ENCODE measurements around the gene RWDD3.

Gene RWDD3

DNA sequence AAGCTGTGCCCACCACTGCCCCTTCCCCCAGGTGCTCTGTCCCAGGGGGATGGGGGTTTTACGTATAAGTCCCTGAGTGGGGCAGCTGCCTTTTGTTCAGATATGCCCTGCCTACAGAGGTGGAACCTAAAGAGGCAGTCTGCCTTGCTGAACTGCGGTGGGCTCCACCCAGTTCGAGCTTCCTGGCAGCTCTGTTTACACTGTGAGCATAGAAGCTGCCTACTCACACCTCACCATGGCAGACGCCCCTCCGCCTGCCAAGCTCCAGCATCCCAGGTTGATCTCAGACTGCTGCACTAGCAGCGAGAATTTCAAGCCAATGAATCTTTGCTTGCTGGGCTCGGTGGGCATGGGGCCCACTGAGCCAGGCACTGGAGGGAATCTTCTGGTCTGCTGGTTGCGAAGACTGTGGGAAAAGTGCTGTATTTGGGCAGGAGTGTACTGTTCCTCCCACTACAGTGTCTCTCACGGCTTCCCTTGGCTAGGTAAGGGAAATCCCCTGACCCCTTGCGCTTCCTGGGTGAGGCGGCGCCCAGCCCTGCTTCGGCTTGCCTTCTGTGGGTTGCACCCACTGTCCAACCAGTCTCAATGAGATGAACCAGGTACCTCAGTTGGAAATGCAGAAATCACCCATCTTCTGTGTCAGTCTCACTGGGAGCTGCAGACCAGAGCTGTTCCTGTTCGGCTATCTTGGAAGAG is 17.6 kb upstream of the RWDD3 start:
- no peaks in the 10 kb centered on the region for H3K9me3 Mint-ChIP-seq
- no peak overlapping the region for H3K27ac Mint-ChIP-seq
- DNase-seq (no peak), ATAC-seq (replicated peaks) (peak; percentile 43)
- no peaks in the 10 kb centered on the region for H3K36me3 Mint-ChIP-seq (ENCODE audit: insufficient read depth)
- H3K27me3 Mint-ChIP-seq: peaks cover 55 to 74% of the 10 kb centered on the region in 2 donors
- no peak overlapping the region for H3K4me3 Mint-ChIP-seq
- H3K4me1 Mint-ChIP-seq (ENCODE audit: low read depth in 2 of 2): peaks cover 0 to 3% of the 10 kb centered on the region in 2 donors

DNA sequence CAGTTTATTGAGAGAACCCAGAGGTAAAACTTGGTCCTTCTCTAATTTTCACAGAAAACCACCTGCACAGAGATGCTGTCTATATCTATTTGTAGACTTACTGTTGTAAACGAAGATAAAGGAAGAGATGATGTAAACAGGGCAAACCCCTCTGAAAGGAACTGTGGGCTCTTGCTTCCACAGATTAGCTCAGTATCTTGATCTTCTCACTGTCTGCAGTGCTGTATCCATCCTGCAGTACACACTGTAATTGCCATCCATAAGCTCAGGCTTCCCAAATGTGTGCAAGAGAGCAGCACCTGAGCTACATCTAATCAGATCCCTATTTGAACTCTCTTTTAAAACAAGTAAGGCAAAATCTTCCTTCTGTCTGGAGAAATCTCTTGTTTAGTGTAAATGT is 16.6 kb upstream of the RWDD3 start:
- Mint-ChIP-seq H3K9me3 (no peaks in the 10 kb centered on the region), H3K27me3 (peaks cover 54 to 72% of the 10 kb centered on the region in 2 donors), H3K36me3 (ENCODE audit: insufficient read depth) (no peaks in the 10 kb centered on the region), H3K4me3 (no peak overlapping the region), H3K27ac (no peak overlapping the region), H3K4me1 (ENCODE audit: low read depth in 2 of 2) (peaks cover 0 to 3% of the 10 kb centered on the region in 2 donors)
- DNase-seq: no peak
- ATAC-seq (replicated peaks): no peak

DNA sequence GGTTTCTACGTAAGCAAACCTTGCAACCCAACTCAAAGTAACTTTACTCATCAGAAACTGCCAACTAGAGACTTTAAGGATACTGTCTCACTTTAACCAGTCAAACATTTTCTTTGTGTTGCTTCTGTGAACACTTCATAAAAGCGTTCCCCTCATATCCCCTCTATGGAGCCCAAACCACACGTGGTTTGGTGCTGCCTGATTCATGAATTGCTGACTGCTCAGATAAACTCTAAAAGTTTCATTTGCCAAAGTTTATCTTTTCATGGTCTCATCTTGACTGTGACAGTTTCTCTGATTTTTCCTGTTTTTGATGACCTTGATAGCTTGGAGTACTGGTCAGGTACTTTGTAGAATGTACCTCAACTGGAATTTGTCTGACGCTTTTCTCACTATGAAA is 14.6 kb upstream of the RWDD3 start:
- Mint-ChIP-seq H3K27me3 (peaks cover 40 to 56% of the 10 kb centered on the region in 2 donors), H3K4me1 (ENCODE audit: low read depth in 2 of 2) (peaks cover 0 to 3% of the 10 kb centered on the region in 2 donors)

DNA sequence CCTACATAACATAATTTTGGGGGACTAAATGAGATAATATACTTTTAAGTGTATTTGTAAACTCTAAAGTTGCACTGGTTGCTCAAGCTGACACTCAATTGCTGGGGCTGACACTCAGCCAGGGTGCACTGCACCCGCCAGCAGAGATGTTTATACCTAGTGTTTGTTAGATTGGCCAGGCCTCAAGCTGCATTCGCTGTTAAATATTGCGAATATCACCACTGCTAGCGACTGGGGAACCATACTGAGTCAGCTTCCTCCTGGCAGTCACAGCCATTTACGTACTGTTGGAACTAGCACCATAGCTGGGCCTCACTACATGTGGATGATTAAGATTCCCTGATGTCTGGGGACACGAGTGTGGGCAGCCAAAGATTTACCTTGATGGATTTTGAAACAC is 12.7 kb upstream of the RWDD3 start:
- Mint-ChIP-seq H3K4me3 (no peak overlapping the region), H3K27ac (no peak overlapping the region), H3K4me1 (ENCODE audit: low read depth in 2 of 2) (peaks cover 0 to 3% of the 10 kb centered on the region in 2 donors), H3K27me3 (peaks cover 33 to 40% of the 10 kb centered on the region in 2 donors), H3K36me3 (ENCODE audit: insufficient read depth) (no peaks in the 10 kb centered on the region), H3K9me3 (no peaks in the 10 kb centered on the region)
- ATAC-seq (replicated peaks): no peak
- DNase-seq: no peak

More for the DNA sequence above, 14.6 kb upstream of the RWDD3 start:
- DNase-seq (no peak), ATAC-seq (replicated peaks) (no peak)
- Mint-ChIP-seq H3K36me3 (ENCODE audit: insufficient read depth) (no peaks in the 10 kb centered on the region), H3K27ac (no peak overlapping the region), H3K9me3 (no peaks in the 10 kb centered on the region), H3K4me3 (no peak overlapping the region)

DNA sequence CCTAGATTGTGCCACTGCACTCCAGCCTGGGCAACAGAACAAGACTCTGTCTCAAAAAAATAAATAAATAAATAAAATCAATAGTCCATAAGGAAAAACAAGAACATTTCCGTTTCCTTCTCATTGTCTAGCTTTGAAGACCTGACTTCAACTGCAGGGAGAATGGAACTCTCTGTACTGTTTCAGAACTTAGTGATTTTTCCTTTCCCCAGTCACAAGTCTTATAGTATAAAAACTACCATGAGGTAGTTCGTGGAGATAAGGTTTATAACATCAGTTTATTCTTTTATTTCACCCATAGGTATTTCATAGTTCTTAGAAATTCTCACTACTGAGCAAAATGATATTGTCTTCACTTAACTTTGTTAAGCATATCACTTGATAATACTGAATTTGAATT is 11.4 kb upstream of the RWDD3 start:
- H3K27ac Mint-ChIP-seq: no peak overlapping the region
- peaks cover 0 to under 1% of the 10 kb centered on the region in 2 donors for H3K4me1 Mint-ChIP-seq (ENCODE audit: low read depth in 2 of 2)
- peaks cover 27 to 33% of the 10 kb centered on the region in 2 donors for H3K27me3 Mint-ChIP-seq
- ATAC-seq (replicated peaks) (no peak), DNase-seq (no peak)
- H3K9me3 Mint-ChIP-seq: no peaks in the 10 kb centered on the region
- no peak overlapping the region for H3K4me3 Mint-ChIP-seq
- no peaks in the 10 kb centered on the region for H3K36me3 Mint-ChIP-seq (ENCODE audit: insufficient read depth)

DNA sequence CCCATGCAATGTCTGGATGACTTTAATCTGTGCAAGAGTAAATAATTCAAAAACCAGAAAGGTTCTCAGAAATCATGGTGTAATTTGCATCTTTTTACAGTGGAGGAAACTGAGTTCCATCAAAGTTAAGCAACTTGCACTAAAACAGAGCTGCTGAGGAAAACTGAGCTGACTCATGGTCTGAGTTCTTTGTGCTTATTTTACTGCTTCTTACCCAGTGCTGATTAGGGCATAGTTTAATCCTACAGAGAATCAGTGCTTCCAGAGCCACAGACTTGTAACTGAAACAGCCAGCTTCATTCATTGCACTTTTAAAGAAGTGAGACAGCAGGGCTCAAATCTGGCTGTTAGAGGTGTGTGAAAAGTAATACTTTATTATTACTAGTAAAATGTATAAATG is 10.9 kb upstream of the RWDD3 start:
- no peak for ATAC-seq (replicated peaks)
- H3K9me3 Mint-ChIP-seq: no peaks in the 10 kb centered on the region
- H3K4me1 Mint-ChIP-seq (ENCODE audit: low read depth in 2 of 2): no peaks in the 10 kb centered on the region
- peaks cover 25 to 32% of the 10 kb centered on the region in 2 donors for H3K27me3 Mint-ChIP-seq
- H3K27ac Mint-ChIP-seq: no peak overlapping the region
- no peak for DNase-seq
- H3K4me3 Mint-ChIP-seq: no peak overlapping the region
- no peaks in the 10 kb centered on the region for H3K36me3 Mint-ChIP-seq (ENCODE audit: insufficient read depth)

DNA sequence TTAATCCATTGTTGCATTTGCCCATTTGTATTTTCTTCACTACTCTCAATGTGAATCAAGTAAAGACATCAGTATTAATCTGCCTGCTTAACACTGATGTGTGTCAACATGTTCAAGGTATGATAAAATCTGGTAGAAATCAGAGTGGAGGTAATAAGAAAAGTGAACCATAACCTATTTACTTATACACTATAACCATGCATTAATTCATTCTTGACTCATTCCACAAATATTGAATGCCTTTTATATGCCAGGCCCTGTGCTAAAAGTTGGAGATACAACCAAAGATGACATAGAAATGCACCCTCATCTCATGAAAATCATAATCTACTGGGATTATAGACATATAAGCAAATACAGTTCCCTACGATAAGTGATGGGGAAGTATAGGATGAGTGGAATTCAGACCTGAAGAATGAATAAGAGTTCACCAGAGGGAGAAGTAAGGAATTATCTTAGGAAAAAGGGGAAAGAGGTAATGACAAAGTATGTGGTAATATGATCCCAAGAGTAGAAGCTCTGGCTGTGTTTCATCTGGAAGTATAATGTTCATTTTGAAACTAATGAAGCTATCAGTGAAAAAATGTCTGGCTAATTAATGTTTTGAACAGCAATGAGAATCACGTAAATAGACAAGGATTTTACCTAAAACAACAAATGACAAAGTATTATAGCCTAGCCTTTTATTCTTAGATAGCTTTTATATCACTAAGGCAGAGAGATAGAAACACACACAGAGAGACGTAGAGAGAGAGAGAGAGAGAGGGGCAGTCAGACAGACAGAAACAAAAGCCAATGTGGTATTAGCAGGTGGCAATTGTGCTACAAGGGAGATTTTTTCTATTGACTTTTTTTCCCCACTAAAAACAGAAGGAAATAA is 7.0 kb upstream of the RWDD3 start:
- no peaks in the 10 kb centered on the region for H3K9me3 Mint-ChIP-seq
- H3K4me3 Mint-ChIP-seq: no peak overlapping the region
- peaks cover 24 to 25% of the 10 kb centered on the region in 2 donors for H3K27me3 Mint-ChIP-seq
- ATAC-seq (replicated peaks) (no peak), DNase-seq (no peak)
- H3K4me1 Mint-ChIP-seq (ENCODE audit: low read depth in 2 of 2): no peaks in the 10 kb centered on the region
- no peaks in the 10 kb centered on the region for H3K36me3 Mint-ChIP-seq (ENCODE audit: insufficient read depth)
- no peak overlapping the region for H3K27ac Mint-ChIP-seq

DNA sequence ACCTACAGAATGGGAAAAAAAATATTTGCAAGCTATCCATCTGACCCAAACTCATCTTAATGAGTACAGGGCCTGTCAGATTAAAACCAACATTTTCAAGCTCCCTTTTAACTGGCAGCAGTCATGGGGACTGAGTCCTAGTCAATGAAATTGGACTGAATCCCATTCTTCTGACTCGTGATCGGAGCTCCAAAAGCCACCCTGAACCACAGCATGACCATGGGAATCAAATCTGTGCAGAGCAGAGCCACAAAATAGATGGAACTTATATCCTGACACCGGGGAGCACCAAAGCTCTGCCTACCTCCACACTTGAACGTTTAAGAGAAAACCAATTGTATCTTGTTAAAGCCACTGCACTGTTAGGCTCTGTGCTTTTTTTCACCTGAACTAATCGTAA is 5.0 kb upstream of the RWDD3 start:
- Mint-ChIP-seq H3K4me1 (ENCODE audit: low read depth in 2 of 2) (peaks cover 3 to 4% of the 10 kb centered on the region in 2 donors), H3K27me3 (peaks cover 24 to 25% of the 10 kb centered on the region in 2 donors), H3K27ac (no peak overlapping the region), H3K4me3 (no peak overlapping the region), H3K36me3 (ENCODE audit: insufficient read depth) (no peaks in the 10 kb centered on the region), H3K9me3 (no peaks in the 10 kb centered on the region)
- DNase-seq (no peak), ATAC-seq (replicated peaks) (no peak)

DNA sequence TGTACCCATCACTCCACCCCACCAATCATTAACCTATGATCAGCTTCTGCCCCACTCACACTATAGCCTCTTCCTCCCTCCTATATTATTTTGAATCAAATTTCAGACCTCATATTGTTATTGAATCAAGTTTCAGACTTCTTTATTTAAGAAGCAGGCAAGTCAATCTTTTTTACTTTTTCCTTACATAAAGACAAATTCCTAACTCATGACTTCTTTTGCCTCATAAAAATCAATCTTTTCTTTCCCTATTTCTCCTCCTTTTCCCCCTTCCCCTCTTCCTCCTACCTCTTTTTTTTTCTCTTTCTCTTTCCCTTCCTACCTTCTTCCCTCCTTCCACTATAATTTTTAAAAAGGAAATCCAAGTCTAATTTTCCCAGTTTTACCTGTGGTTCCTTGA is 4.3 kb upstream of the RWDD3 start:
- Mint-ChIP-seq H3K27ac (no peak overlapping the region), H3K27me3 (peaks cover 24 to 25% of the 10 kb centered on the region in 2 donors), H3K9me3 (no peaks in the 10 kb centered on the region), H3K4me3 (no peak overlapping the region), H3K4me1 (ENCODE audit: low read depth in 2 of 2) (peaks cover 6 to 7% of the 10 kb centered on the region in 2 donors), H3K36me3 (ENCODE audit: insufficient read depth) (peaks cover 3% of the 10 kb centered on the region)
- no peak for ATAC-seq (replicated peaks)
- no peak for DNase-seq

DNA sequence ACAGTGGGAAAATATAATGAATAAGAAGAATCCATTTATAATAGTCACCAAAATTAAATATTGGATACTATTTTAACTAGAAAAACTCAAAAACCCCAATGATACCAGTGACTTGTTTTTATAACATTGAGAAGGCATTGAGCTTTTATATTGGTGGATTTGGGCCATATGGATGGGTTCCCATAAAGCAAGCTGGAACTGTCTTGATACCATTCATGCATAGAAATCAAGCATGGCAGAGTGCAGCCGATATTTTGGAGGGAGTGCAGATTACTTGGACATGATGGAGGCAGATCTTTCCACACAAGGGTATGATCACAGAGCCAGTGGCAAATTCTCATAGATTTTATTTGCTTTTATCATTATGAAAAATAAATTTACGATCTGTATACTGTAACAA is 3.8 kb upstream of the RWDD3 start:
- peaks cover 24 to 25% of the 10 kb centered on the region in 2 donors for H3K27me3 Mint-ChIP-seq
- ATAC-seq (replicated peaks): no peak
- peaks cover 8% of the 10 kb centered on the region for H3K36me3 Mint-ChIP-seq (ENCODE audit: insufficient read depth)
- H3K4me3 Mint-ChIP-seq: no peak overlapping the region
- no peak for DNase-seq
- H3K9me3 Mint-ChIP-seq: no peaks in the 10 kb centered on the region
- H3K27ac Mint-ChIP-seq: no peak overlapping the region
- H3K4me1 Mint-ChIP-seq (ENCODE audit: low read depth in 2 of 2): peaks cover 7 to 8% of the 10 kb centered on the region in 2 donors

DNA sequence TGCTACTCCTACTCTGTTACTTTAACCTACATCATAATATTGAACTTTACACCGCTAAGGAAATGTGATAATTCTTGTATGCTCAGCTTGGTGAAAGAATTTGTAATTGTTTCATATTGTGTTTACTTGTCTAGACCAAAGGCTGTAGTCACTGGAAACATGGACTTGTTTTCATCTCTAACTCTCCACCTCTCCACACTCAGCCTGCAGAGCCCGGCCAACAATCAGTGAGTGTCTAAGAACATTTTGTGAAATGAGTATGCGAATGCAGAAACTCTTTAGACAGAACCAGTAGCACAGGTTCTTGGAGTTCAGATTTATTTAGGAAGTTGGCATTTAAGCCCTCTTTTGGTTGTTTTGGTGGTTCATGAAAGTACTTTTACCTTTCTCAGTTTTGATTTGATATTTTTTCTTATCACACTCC is 3.2 kb upstream of the RWDD3 start:
- Mint-ChIP-seq H3K27ac (no peak overlapping the region), H3K27me3 (peaks cover 24 to 25% of the 10 kb centered on the region in 2 donors), H3K9me3 (no peaks in the 10 kb centered on the region), H3K4me3 (no peak overlapping the region), H3K36me3 (ENCODE audit: insufficient read depth) (peaks cover 9% of the 10 kb centered on the region), H3K4me1 (ENCODE audit: low read depth in 2 of 2) (peaks cover 8 to 10% of the 10 kb centered on the region in 2 donors)
- DNase-seq: no peak
- no peak for ATAC-seq (replicated peaks)

DNA sequence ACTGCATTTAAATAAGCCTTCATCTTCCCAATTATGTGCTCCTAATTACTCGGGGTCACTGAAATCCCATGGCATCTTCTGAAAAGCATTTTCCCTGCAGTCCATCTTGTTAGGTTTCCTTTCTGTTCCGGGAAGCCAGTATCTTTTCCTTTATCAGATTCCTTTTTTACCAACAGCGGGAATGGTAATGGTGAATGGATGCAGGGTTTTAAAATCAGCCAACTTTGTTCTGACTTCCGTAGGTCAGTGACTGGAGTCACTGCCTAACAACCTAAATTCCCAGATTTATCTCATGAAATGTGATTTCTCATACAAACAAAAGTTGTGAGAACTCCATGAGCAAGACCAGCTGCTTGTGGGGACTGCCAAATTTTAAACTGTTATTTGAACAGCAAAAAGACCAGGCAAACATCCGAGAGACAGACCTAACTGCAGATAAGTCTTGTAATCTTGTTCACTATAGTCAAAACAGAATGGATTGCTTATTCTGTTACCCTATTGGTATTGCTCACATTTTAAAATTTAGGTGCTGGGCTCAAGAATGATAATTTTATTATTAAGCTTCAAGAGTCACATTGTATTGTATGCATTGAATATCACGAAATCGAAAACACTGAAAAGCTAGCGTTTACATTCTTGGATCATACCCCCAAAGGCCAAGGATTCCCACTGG is 1.2 kb upstream of the RWDD3 start:
- Mint-ChIP-seq H3K9me3 (no peaks in the 10 kb centered on the region), H3K27ac (peak overlapping the region in 1 of 2 donors; percentile 90), H3K36me3 (ENCODE audit: insufficient read depth) (peaks cover 12% of the 10 kb centered on the region), H3K4me3 (peak overlapping the region; percentile 89 to 91), H3K4me1 (ENCODE audit: low read depth in 2 of 2) (peaks cover 12 to 27% of the 10 kb centered on the region in 2 donors), H3K27me3 (peaks cover 14 to 25% of the 10 kb centered on the region in 2 donors)
- DNase-seq: no peak
- no peak for ATAC-seq (replicated peaks)

DNA sequence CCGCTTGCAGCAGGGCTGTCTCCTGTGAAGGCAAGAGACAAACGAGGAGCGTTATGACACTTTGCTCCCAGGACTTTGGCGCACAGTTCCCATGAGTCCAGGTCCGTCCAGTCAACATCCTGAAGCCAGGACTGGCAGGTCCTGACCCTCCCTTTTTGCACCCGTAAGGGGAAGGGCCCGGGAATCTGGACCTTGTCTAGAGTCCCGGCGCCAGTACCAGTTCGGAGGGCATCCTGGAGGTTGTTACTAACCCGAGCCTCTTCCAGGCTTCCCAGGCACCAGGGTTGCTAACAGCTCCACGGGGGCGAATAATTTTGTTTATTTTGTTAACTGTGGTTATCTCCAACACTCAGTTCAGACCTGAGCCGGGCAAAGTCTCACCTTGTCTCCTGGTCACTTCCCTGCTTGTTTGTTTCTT is 682 bp upstream of the RWDD3 start:
- H3K9me3 Mint-ChIP-seq: no peaks in the 10 kb centered on the region
- peak overlapping the region; percentile 89 to 91 for H3K4me3 Mint-ChIP-seq
- H3K36me3 Mint-ChIP-seq (ENCODE audit: insufficient read depth): peaks cover 12% of the 10 kb centered on the region
- ATAC-seq (replicated peaks) (no peak), DNase-seq (peak in 1 of 3 experiments; percentile 4)
- H3K4me1 Mint-ChIP-seq (ENCODE audit: low read depth in 2 of 2): peaks cover 13 to 30% of the 10 kb centered on the region in 2 donors
- H3K27ac Mint-ChIP-seq: peak overlapping the region; percentile 90 to 92
- H3K27me3 Mint-ChIP-seq: peaks cover 8 to 20% of the 10 kb centered on the region in 2 donors
